GM23338 (cell line): ENCODE data around the gene KCTD3. TPM values are rescaled to one million over a fixed set of nuclear protein-coding genes. Genes with fewer than 3 reads are reported as not detected.

Experiments
- ATAC-seq: fragments of 200-7000 bp; cut with Tn5 transposase; 3 replicates; pipeline ENCODE4 v1.9.1; 2020
- DNase-seq: peaks from one replicate; pipeline ENCODE4 v3.0.0-alpha.2; 2015; ENCODE audit warnings: low spot score
- H2AFZ ChIP-seq: fragments of 200-600 bp; sonication (generic); 2 replicates; pipeline ENCODE4 v1.8.0; 2016; ENCODE audit warnings: antibody characterized with exemption, mild to moderate bottlenecking, moderate library complexity
- H3F3A ChIP-seq: fragments of 200-600 bp; sonication (generic); replicated peaks from 2 replicates; pipeline ENCODE4 v1.8.0; 2017; ENCODE audit warnings: antibody characterized with exemption, mixed run types, low read depth
- H3K27ac ChIP-seq: fragments of 200-600 bp; sonication (generic); 2 replicates; pipeline ENCODE4 v1.6.1; 2016; ENCODE audit warnings: low read depth
- H3K27me3 ChIP-seq: fragments of 200-600 bp; sonication (generic); 2 replicates; pipeline ENCODE4 v1.8.0; 2016; ENCODE audit warnings: mild to moderate bottlenecking, mixed run types, moderate library complexity; ENCODE audit not compliant: insufficient read depth
- H3K36me3 ChIP-seq: fragments of 200-600 bp; sonication (generic); 2 replicates; pipeline ENCODE4 v1.8.0; 2016; ENCODE audit warnings: mild to moderate bottlenecking; ENCODE audit not compliant: insufficient read depth
- H3K4me1 ChIP-seq: fragments of 200-600 bp; sonication (generic); 2 replicates; pipeline ENCODE4 v1.8.0; 2016; ENCODE audit warnings: mild to moderate bottlenecking, moderate library complexity; ENCODE audit not compliant: insufficient read depth
- H3K4me2 ChIP-seq: fragments of 200-600 bp; sonication (generic); 2 replicates; pipeline ENCODE4 v1.7.1; 2017; ENCODE audit warnings: mixed run types
- H3K4me3 ChIP-seq: fragments of 200-600 bp; sonication (generic); 2 replicates; pipeline ENCODE4 v1.6.1; 2016; ENCODE audit warnings: mixed run types
- H3K79me2 ChIP-seq: fragments of 200-600 bp; sonication (generic); replicated peaks from 2 replicates; pipeline ENCODE4 v1.8.0; 2017; ENCODE audit warnings: mild to moderate bottlenecking; ENCODE audit not compliant: insufficient read depth
- H3K9me2 ChIP-seq: fragments of 200-600 bp; sonication (generic); 2 replicates; pipeline ENCODE4 v1.8.0; 2017; ENCODE audit not compliant: insufficient read depth
- H4K20me1 ChIP-seq: fragments of 200-600 bp; sonication (generic); replicated peaks from 2 replicates; pipeline ENCODE4 v1.8.0; 2017; ENCODE audit warnings: mild to moderate bottlenecking; ENCODE audit not compliant: insufficient read depth
- H3K27ac Mint-ChIP-seq: 2 replicates; pipeline ENCODE4 v1.8.0; 2020; ENCODE audit warnings: inconsistent platforms, mild to moderate bottlenecking, moderate library complexity, mixed read lengths
- H3K27me3 Mint-ChIP-seq: 3 replicates; pipeline ENCODE4 v1.8.0; 2022; ENCODE audit warnings: low read depth, mild to moderate bottlenecking, moderate library complexity, mixed read lengths, inconsistent platforms; ENCODE audit not compliant: insufficient read depth, poor library complexity
- H3K36me3 Mint-ChIP-seq: 3 replicates; pipeline ENCODE4 v1.8.0; 2021; ENCODE audit warnings: low read depth, mild to moderate bottlenecking, inconsistent platforms, moderate library complexity, mixed read lengths
- H3K4me1 Mint-ChIP-seq: 3 replicates; pipeline ENCODE4 v1.8.0; 2020; ENCODE audit warnings: mild to moderate bottlenecking, inconsistent platforms, mixed read lengths
- H3K4me3 Mint-ChIP-seq: 3 replicates; pipeline ENCODE4 v1.8.0; 2021; ENCODE audit warnings: moderate library complexity, mild to moderate bottlenecking, inconsistent platforms, mixed read lengths
- H3K9me3 Mint-ChIP-seq: 3 replicates; pipeline ENCODE4 v1.8.0; 2020; ENCODE audit warnings: moderate library complexity, mild to moderate bottlenecking, inconsistent platforms, mixed read lengths
- CREB1 ChIP-seq: fragments of 250-450 bp; sonication (Bioruptor Pico); IDR thresholded peaks from 2 replicates; pipeline ENCODE4 v1.5.0; 2020; ENCODE audit warnings: low read depth, mild to moderate bottlenecking, moderate library complexity
- CTCF ChIP-seq, 2 experiments: fragments of 200-600 bp in 1 of 2; sonication (generic) in 1 of 2; conservative IDR thresholded peaks; 2 replicates each; pipeline versions ENCODE4 v1.5.1 to v1.6.1; 2016 to 2017; ENCODE audit warnings: antibody characterized with exemption in 2 of 2, low read depth in 2 of 2, mild to moderate bottlenecking in 2 of 2, moderate library complexity in 1 of 2
- ETS1 ChIP-seq: IDR thresholded peaks from 2 replicates; pipeline ENCODE4 v1.6.1; 2016; ENCODE audit warnings: antibody characterized with exemption
- EZH2 ChIP-seq: fragments of 200-600 bp; sonication (generic); IDR thresholded peaks from one replicate; pipeline ENCODE4 v1.8.0; 2017; ENCODE audit warnings: antibody characterized with exemption, mild to moderate bottlenecking, low read depth; ENCODE audit not compliant: unreplicated experiment
- JUNB ChIP-seq: IDR thresholded peaks from one replicate; pipeline ENCODE4 v1.6.1; 2016; ENCODE audit warnings: antibody characterized with exemption; ENCODE audit not compliant: unreplicated experiment
- NANOG ChIP-seq: IDR thresholded peaks from 2 replicates; pipeline ENCODE4 v1.6.1; 2016; ENCODE audit warnings: antibody characterized with exemption, borderline replicate concordance
- POLR2AphosphoS5 ChIP-seq: IDR thresholded peaks from 2 replicates; pipeline ENCODE4 v1.6.1; 2016; ENCODE audit warnings: antibody characterized with exemption, low read depth
- STAT1 ChIP-seq: IDR thresholded peaks from one replicate; pipeline ENCODE4 v1.6.1; 2016; ENCODE audit warnings: antibody characterized with exemption; ENCODE audit not compliant: unreplicated experiment
- ZNF114 ChIP-seq: fragments of 250-450 bp; sonication (Bioruptor Pico); IDR thresholded peaks from 2 replicates; pipeline ENCODE4 v1.5.0; 2020; ENCODE audit warnings: mild to moderate bottlenecking, moderate library complexity
- ZNF462 ChIP-seq: fragments of 250-450 bp; sonication (Bioruptor Pico); IDR thresholded peaks from 2 replicates; pipeline ENCODE4 v1.5.0; 2020; ENCODE audit warnings: mild to moderate bottlenecking, moderate library complexity
- polyA plus RNA-seq: library from polyadenylated mRNA; unstranded; fragments of >200 nt; fragmentation: Nextera tagmentation; extraction: Ambion mirVana; gene quantifications from 2 replicates; pipeline ENCODE4 v1.2.1, GENCODE V29; 2016
- total RNA-seq: library from RNA; depleted of rRNA; stranded (reverse); fragments of >200 nt; shearing (Covaris generic); gene quantifications from 2 replicates; pipeline ENCODE4 v1.2.3, GENCODE V29; 2014

The KCTD3 gene
- total and polyA plus RNA-seq, 2 experiments from 2014 or later: 29.4 to 60.3 TPM

GRCh38 chr1:215608646-215609045, 41.5 kb downstream of the KCTD3 start (continued):
- TF ChIP-seq ZNF462 (CRISPR knock-in tag) (no peak), CREB1 (CRISPR knock-in tag) (no peak), STAT1 (no peak), ZNF114 (CRISPR knock-in tag) (no peak)

- Histone ChIP-seq H2AFZ (no peak overlapping the region), H3K36me3 (peaks cover 21% of the 10 kb centered on the region; the same call in 1 of the 2 replicates), H3K9me2 (no peaks in the 10 kb centered on the region), H3K27me3 (no peaks in the 10 kb centered on the region), H4K20me1 (no peaks in the 10 kb centered on the region), H3K4me2 (no peak overlapping the region), H3F3A (no peaks in the 10 kb centered on the region), H3K4me3 (no peak overlapping the region), H3K27ac (no peak overlapping the region), H3K79me2 (peaks cover 31% of the 10 kb centered on the region), H3K4me1 (peaks cover 6% of the 10 kb centered on the region; the same call in 1 of the 2 replicates)
- peaks cover 1% of the 10 kb centered on the region for H3K27me3 Mint-ChIP-seq
- peaks cover 2% of the 10 kb centered on the region; the same call in 2 of the 3 replicates for H3K4me1 Mint-ChIP-seq
- peaks cover 56% of the 10 kb centered on the region for H3K36me3 Mint-ChIP-seq
- no peak for DNase-seq
- H3K9me3 Mint-ChIP-seq: no peaks in the 10 kb centered on the region
- no peak overlapping the region for H3K27ac Mint-ChIP-seq
- no peak for ATAC-seq
- H3K4me3 Mint-ChIP-seq: no peak overlapping the region
- TF ChIP-seq EZH2 (no peak), NANOG (no peak), ETS1 (no peak), CTCF (conservative IDR thresholded peaks at IDR 0.05; ENCODE audit: low read depth in 2 of 2) (no peak), CREB1 (CRISPR knock-in tag) (no peak), JUNB (no peak), ZNF114 (CRISPR knock-in tag) (no peak), POLR2AphosphoS5 (no peak)
These were observed 45.3 kb downstream of the KCTD3 start for GRCh38 chr1:215612391-215612790.
